Measurements from ENCODE around the gene ALG9. TPM values are rescaled to one million over a fixed set of nuclear protein-coding genes. Genes with fewer than 3 reads are reported as not detected.

Gene ALG9
- total RNA-seq, 1 experiment from 2014 or later, result 27.8 TPM

GRCh38 chr11:111782109-111782741 is 89.2 kb downstream of the ALG9 start:
- CTCF ChIA-PET, result interaction anchor here (0.6 kb wide), 1 partner anchor 449 kb away, joined by 3 read pairs; no protein-coding TSS in a partner anchor
- no peaks in the 10 kb centered on the region for H3F3A ChIP-seq (ENCODE audit: insufficient read depth, low read depth)
- H3K9me2 ChIP-seq (ENCODE audit: insufficient read depth), result no peaks in the 10 kb centered on the region
- no peaks in the 10 kb centered on the region for H4K20me1 ChIP-seq (ENCODE audit: insufficient read depth)
- H3K4me1 ChIP-seq (replicated peaks; ENCODE audit: insufficient read depth), result no peaks in the 10 kb centered on the region
- no TSS peak for BruUV-seq (replicated peaks)
- H3K4me3 ChIP-seq, result no peak overlapping the region
- H3K4me2 ChIP-seq, result no peak overlapping the region
- H3K79me2 ChIP-seq (ENCODE audit: low read depth), result no peaks in the 10 kb centered on the region
- no peak overlapping the region for H2AFZ ChIP-seq
- 0 out of 2 replicates have a peak, but pooled peaks cover 6% of the 10 kb centered on the region for H3K36me3 ChIP-seq (ENCODE audit: low read depth)
- TF ChIP-seq EZH2 (IDR thresholded peaks at IDR 0.05; ENCODE audit: low read depth), result no peak
- TF ChIP-seq, protein P1, sequence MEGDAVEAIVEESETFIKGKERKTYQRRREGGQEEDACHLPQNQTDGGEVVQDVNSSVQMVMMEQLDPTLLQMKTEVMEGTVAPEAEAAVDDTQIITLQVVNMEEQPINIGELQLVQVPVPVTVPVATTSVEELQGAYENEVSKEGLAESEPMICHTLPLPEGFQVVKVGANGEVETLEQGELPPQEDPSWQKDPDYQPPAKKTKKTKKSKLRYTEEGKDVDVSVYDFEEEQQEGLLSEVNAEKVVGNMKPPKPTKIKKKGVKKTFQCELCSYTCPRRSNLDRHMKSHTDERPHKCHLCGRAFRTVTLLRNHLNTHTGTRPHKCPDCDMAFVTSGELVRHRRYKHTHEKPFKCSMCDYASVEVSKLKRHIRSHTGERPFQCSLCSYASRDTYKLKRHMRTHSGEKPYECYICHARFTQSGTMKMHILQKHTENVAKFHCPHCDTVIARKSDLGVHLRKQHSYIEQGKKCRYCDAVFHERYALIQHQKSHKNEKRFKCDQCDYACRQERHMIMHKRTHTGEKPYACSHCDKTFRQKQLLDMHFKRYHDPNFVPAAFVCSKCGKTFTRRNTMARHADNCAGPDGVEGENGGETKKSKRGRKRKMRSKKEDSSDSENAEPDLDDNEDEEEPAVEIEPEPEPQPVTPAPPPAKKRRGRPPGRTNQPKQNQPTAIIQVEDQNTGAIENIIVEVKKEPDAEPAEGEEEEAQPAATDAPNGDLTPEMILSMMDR (conservative IDR thresholded peaks at IDR 0.05), result no peak
- no peak overlapping the region for H3K27ac ChIP-seq
- POLR2A ChIA-PET (ENCODE audit: unreplicated experiment), result interaction anchor here (0.5 to 0.6 kb wide), 2 partner anchors 37 to 1330 kb away, joined by 3 to 7 read pairs; no protein-coding TSS in a partner anchor
- DNase-seq, result no peak
- H3K27me3 ChIP-seq (ENCODE audit: insufficient read depth, low read depth), result no peaks in the 10 kb centered on the region
- H3K9me3 ChIP-seq (ENCODE audit: insufficient read depth, low read depth), result no peaks in the 10 kb centered on the region
- intact Hi-C loops (cut with micrococcal nuclease; ENCODE audit: unreplicated experiment), result no loop called here

DNA sequence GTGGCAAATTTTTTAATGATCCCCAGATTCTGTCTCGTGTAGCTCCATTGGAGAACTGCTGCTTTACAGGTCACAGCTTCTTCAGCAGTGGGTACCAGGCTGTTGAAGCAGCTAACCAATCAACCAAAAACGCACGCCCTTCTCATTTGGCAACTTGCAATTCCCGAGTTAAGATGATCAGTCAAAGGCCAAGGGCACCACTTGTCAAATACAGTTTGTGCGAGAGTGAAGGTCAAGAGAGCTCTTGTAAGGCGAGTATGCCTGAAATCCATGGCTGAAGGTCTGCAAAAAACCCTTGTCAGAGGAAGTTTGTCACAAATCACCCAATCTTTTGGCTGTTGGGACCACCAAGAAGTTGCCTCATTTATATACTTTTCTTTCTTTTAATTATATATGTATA is 92.3 kb downstream of the ALG9 start:
- intact Hi-C loops (cut with micrococcal nuclease; ENCODE audit: unreplicated experiment), result loop anchor here (5.0 to 10.0 kb wide), 3 partner anchors 63 to 494 kb away; no protein-coding TSS in a partner anchor
- Histone ChIP-seq H2AFZ (no peak overlapping the region), H3K36me3 (ENCODE audit: low read depth) (no peaks in the 10 kb centered on the region), H3K4me1 (replicated peaks; ENCODE audit: insufficient read depth) (peaks cover 9% of the 10 kb centered on the region; the same call in 1 of the 2 replicates), H3K9me3 (ENCODE audit: insufficient read depth, low read depth) (no peaks in the 10 kb centered on the region), H3K27me3 (ENCODE audit: insufficient read depth, low read depth) (no peaks in the 10 kb centered on the region), H3K27ac (no peak overlapping the region), H4K20me1 (ENCODE audit: insufficient read depth) (no peaks in the 10 kb centered on the region), H3K4me3 (no peak overlapping the region), H3K4me2 (no peak overlapping the region), H3K79me2 (ENCODE audit: low read depth) (no peaks in the 10 kb centered on the region), H3F3A (ENCODE audit: insufficient read depth, low read depth) (no peaks in the 10 kb centered on the region), H3K9me2 (ENCODE audit: insufficient read depth) (no peaks in the 10 kb centered on the region)
- DNase-seq, result no peak
- TF ChIP-seq, protein P1 (conservative IDR thresholded peaks at IDR 0.05), result no peak
- no peak for TF ChIP-seq EZH2 (IDR thresholded peaks at IDR 0.05; ENCODE audit: low read depth)
- ChIA-PET CTCF (interaction anchor here (0.6 kb wide), 1 partner anchor 11 kb away, joined by 5 read pairs; no protein-coding TSS in a partner anchor), POLR2A (ENCODE audit: unreplicated experiment) (no interaction called here)
- BruUV-seq (replicated peaks), result no TSS peak

- ChIA-PET CTCF (interaction anchor here (0.7 to 1.0 kb wide), 2 partner anchors 13 to 322 kb away, joined by 3 to 5 read pairs; no protein-coding TSS in a partner anchor), POLR2A (ENCODE audit: unreplicated experiment) (no interaction called here)
- H3K36me3 ChIP-seq (ENCODE audit: low read depth), result no peaks in the 10 kb centered on the region
- no peak overlapping the region for H3K4me3 ChIP-seq
- no peak overlapping the region for H2AFZ ChIP-seq
- no peak for DNase-seq
- no peak for TF ChIP-seq EZH2 (IDR thresholded peaks at IDR 0.05; ENCODE audit: low read depth)
- TF ChIP-seq, protein P1 (conservative IDR thresholded peaks at IDR 0.05), result no peak
- no peaks in the 10 kb centered on the region for H3K79me2 ChIP-seq (ENCODE audit: low read depth)
- intact Hi-C loops (cut with micrococcal nuclease; ENCODE audit: unreplicated experiment), result loop anchor here (5.0 to 10.0 kb wide), 3 partner anchors 64 to 493 kb away; no protein-coding TSS in a partner anchor
- no peak overlapping the region for H3K4me2 ChIP-seq
- H4K20me1 ChIP-seq (ENCODE audit: insufficient read depth), result no peaks in the 10 kb centered on the region
- H3K27ac ChIP-seq, result no peak overlapping the region
- H3K27me3 ChIP-seq (ENCODE audit: insufficient read depth, low read depth), result no peaks in the 10 kb centered on the region
- no TSS peak for BruUV-seq (replicated peaks)
- no peaks in the 10 kb centered on the region for H3F3A ChIP-seq (ENCODE audit: insufficient read depth, low read depth)
- H3K4me1 ChIP-seq (replicated peaks; ENCODE audit: insufficient read depth), result peaks cover 9% of the 10 kb centered on the region; the same call in 1 of the 2 replicates
- H3K9me2 ChIP-seq (ENCODE audit: insufficient read depth), result no peaks in the 10 kb centered on the region
- no peaks in the 10 kb centered on the region for H3K9me3 ChIP-seq (ENCODE audit: insufficient read depth, low read depth)
These were observed 93.3 kb downstream of the ALG9 start for GRCh38 chr11:111778047-111778558.
